Stimulated activated naive CD4-positive, alpha-beta T cell (primary cell): ENCODE data around the gene KCNAB1.
"Not testable (repeated sequence)": the region's sequence is repeated elsewhere in the genome, so short reads cannot be mapped to it uniquely, and the experiment has no call there.

Experiments
- DNase-seq, 6 experiments: peaks; one replicate each; lab custom pipeline; 2025; lab: John Stamatoyannopoulos, UW

KCNAB1 gene

GRCh38 chr3:156176048-156176447 lies 55.7 kb downstream of the KCNAB1 start:
- no peak for DNase-seq

GRCh38 chr3:156176629-156177210 lies 56.3 kb downstream of the KCNAB1 start:
- DNase-seq, result no peak

DNA sequence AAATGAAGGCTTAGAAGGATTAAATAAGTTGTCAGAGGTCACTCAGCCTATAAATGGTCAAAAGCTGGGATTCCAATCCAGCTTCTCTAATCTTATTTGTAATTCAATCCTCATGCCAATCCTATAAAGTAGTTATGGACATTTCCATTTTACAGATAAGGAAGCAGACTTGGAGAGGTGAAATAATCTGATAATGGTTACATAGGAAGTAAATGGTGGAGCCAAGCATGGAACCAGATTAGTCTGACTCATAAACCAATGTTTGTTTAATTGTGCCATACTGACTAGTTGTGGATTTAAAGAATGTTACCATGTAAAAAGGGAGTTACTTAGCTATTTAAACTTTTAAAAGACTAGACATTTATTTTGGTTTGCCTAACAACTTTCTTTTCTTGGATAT lies 59.7 kb downstream of the KCNAB1 start:
- no peak for DNase-seq

- DNase-seq, result no peak
Measured at GRCh38 chr3:156181509-156181908, 61.1 kb downstream of the KCNAB1 start.

DNA sequence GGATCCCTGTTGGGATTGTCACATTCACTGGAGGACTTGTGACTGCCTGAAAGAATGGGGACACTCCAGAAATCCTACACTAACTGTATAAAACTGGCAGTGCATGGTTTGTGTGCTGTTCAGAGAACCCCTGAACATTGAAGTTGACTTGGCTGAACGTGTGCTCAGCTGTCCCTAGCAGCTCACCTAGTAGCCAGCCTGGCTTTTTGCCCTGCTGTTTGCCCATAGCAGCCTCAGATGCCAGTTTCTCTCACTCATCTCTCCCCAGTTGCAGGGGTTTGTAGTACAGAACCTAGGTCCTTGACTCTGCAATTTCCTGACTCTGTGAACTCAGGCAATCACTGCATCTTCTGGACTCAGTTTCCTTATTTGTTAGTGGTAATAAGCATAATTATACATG lies 63.0 kb downstream of the KCNAB1 start:
- no peak for DNase-seq

GRCh38 chr3:156184156-156184555 lies 63.8 kb downstream of the KCNAB1 start:
- DNase-seq, result no peak

DNA sequence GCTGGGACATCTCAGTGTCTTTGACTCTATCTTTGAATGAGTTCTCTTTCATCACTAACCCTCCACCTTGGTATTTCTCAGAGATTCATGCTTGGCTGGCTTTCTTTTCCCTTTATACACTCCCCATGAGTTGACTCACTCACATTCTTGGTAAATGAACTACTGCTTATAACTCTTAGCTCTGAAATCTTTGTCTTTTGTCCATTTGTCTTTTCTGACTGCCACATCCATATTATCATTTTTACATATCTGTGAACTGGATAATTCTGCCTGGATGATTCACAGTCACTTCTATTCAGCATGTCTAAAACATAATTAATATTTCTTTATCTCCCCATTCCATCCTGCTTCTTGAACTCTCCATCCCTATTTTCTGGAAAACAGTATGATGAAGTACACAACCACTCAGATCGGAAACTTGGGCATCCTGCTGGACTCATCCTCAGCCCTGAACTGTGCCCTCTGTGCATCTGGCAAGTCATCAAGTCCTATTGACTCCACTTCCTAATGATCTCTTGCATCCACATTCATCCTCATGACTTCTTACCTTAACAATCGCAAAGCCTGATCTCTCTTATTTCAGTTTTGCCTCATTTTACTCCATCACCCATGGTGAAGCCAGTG lies 66.9 kb downstream of the KCNAB1 start:
- DNase-seq, result no peak

GRCh38 chr3:156188757-156189156 lies 68.4 kb downstream of the KCNAB1 start:
- DNase-seq, result no peak

DNA sequence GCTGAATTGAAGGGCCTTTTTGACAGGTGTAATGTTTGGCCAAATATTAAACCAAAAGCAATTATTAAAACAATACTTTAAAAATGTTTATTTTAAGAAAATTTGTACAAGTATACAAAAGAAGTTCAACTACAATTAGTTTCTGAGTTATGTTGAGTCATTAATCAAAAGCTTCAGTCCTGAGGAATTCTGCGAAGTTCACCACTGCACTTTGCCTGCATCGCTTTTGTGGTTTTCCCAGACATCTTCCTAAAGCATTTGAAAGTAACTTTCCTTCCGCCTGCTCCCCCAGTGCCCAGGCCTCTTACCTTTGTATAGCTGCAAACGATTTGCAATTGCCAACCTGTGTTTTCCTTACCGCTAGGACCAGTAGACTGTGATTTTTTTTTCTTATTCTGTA lies 69.5 kb downstream of the KCNAB1 start:
- DNase-seq, result no peak

- not testable (repeated sequence) for DNase-seq
Measured at GRCh38 chr3:156194945-156195344, 74.6 kb downstream of the KCNAB1 start.

- DNase-seq, result not testable (repeated sequence)
Measured at GRCh38 chr3:156197152-156197551, 76.8 kb downstream of the KCNAB1 start.

DNA sequence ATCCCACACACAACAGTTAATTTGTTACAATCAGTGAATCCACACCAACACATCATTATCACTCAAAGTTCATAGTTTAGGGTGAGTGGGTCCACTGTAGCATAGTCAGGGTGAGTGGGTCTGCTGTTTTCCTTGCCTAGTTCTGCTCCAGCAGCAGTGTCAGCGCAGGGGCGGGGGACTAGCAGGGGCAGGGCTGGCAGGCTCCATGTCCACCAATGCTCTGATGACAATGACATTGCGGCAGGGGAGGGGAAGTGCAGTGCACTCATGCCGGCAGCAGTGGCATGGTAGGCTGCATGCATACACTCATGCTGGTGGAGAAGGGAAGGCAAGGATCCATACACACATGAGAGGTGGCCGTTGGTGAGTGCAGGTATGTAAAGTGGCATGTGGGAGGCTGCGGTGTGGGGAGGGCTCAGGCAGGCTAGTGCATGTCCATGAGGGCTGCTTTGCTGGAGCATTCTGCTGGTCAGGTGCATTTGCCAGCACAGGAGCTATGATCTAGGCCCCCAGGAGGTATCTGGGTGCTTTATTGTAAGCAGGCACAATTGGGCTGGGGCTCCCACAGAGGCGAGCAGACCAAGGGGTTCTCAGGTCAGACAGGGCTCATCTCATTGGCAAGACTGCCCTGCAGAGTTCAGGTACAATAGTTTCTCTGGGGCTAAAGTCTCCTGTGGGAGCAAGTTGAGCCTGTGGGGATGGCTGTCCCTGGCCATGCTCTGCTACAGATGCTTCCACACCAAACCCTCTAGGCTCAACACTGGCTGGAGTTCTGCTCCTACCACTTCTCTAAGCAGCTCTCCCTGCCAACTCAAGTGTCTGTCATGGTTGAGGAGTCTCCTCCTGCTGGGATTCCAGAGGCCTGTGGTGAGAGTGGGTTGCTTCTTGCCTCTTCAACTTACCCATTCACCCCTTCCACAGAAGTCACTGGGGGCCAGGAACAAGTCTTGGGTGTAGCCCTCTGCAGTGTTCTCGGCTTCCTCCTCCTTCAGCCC lies 81.3 kb downstream of the KCNAB1 start:
- no peak for DNase-seq

GRCh38 chr3:156206157-156206556 lies 85.8 kb downstream of the KCNAB1 start:
- DNase-seq, result no peak

GRCh38 chr3:156207802-156208685 lies 87.7 kb downstream of the KCNAB1 start:
- no peak for DNase-seq

DNA sequence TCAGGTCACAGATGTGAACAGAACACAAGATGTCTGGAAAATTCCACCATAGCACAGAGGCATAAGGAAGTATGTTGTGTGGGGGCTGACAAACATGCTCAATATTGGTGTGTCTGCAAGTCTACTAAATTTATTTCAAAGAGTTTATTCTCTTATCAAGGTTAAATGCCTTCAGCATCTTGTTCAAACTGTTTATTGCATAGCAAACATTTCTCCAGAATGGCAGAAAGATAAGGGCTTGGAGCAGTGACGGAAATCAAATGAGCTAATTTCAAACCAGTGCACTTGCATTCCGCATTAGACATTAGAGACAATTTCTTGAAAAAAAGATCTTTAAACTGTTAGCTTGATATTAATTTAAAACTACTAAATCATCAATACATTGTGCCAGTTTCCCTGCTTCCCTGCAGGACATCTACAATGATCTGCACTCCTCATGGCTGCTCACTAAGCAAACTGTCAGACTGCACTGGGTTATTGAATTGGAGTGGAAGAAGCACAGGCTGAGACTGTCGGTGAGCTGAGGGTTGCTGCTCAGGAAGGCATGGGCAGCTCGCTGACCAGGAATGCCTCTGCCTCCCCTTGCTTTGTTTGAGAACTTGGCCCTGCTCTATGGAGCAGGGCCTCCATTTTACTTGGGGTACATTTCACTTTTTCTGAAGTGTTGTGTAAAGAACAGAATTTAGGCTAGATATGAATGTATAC lies 89.4 kb downstream of the KCNAB1 start:
- no peak for DNase-seq

- no peak for DNase-seq
Measured at GRCh38 chr3:156211583-156211982, 91.2 kb downstream of the KCNAB1 start.

DNA sequence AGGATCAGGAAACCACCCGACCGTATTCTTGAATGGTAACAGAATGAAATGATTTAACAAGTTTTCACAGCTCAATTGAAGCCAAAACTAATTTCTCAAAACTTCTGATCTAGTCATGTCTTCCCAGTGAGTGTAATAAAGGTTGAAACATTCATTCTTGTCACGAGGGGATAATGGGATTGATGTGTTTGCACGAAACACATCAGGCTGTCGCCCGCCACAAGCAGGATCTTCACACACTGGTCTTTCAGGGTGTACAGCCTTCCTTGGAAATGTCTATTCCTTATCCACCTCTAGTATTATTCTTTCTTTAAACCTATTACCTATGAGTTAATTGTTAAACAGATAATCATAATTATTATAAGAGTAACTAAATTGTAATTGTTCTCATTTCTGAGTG lies 94.3 kb downstream of the KCNAB1 start:
- DNase-seq, result no peak

GRCh38 chr3:156215751-156216150 lies 95.4 kb downstream of the KCNAB1 start:
- no peak for DNase-seq

GRCh38 chr3:156216216-156216615 lies 95.8 kb downstream of the KCNAB1 start:
- no peak for DNase-seq

DNA sequence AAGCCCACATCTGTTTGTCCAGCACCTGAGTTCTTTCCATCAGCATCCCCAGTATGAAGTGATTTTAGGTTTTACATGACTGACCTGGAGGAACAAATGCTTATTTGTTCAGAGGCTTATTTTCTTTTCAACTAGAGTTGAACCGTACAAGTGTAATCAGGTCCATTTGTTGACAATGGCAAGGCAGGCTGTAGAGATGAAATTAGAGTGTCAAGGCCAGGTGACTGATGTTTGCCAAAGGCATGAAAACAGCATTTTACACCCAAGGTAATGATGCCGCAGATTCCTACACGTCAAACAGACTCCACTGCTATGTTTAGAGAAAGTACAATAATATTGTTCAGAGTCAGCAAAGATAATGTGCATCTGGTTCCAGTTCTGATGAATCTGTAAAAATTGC lies 96.5 kb downstream of the KCNAB1 start:
- no peak for DNase-seq

GRCh38 chr3:156217674-156218352 lies 97.4 kb downstream of the KCNAB1 start:
- no peak for DNase-seq
